GM12878 (cell line): Measurements from ENCODE around the gene TIGAR. TPM values are rescaled to one million over a fixed set of nuclear protein-coding genes. Genes with fewer than 3 reads are reported as not detected.

Experiments
- ATAC-seq: fragments of 200-7000 bp; cut with Tn5 transposase; 3 replicates; pipeline ENCODE4 v1.9.1; 2020; ENCODE audit warnings: mild to moderate bottlenecking, moderate library complexity
- BruUV-seq: library from RNA; stranded (reverse); fragments of 400-500 nt; replicated peaks from 2 replicates; lab custom pipeline; 2021; lab: Mats Ljungman, UMichigan
- CTCF ChIA-PET: fragments of 300-600 bp; sonication (Branson Sonifier 250); formaldehyde crosslinking; extraction: SDS; loops from one replicate; lab custom pipeline; 2021; ENCODE audit warnings: inconsistent platforms; lab: Yijun Ruan, JAX
- POLR2A ChIA-PET: fragments of 350-600 bp; formaldehyde crosslinking; extraction: SDS; loops from one replicate; lab custom pipeline; 2021; ENCODE audit warnings: inconsistent platforms; lab: Charles Lee
- RAD21 ChIA-PET: fragments of 300-600 bp; sonication (Branson Sonifier 250); formaldehyde crosslinking; loops from one replicate; lab custom pipeline; 2023; ENCODE audit warnings: antibody characterized with exemption; ENCODE audit not compliant: unreplicated experiment; lab: Charles Lee
- SMC1A ChIA-PET: fragments of 300-600 bp; sonication (Branson Sonifier 250); formaldehyde crosslinking; loops from one replicate; lab custom pipeline; 2023; ENCODE audit not compliant: unreplicated experiment, uncharacterized antibody; lab: Charles Lee
- DNase-seq: peaks from one replicate; pipeline ENCODE4 v3.0.0-alpha.2; 2011; ENCODE audit warnings: low read depth, low spot score
- FAIRE-seq: peaks from 3 replicates; lab custom pipeline; 2011; peaks lifted over from hg19 to GRCh38; lab: Jason Lieb, UNC
- H2AFZ ChIP-seq: 2 replicates; pipeline ENCODE4 v1.6.0; 2011; ENCODE audit warnings: low read depth, low read length, control low read depth; ENCODE audit not compliant: control insufficient read depth
- H3K27ac ChIP-seq: 2 replicates; pipeline ENCODE4 v1.5.1; 2011; ENCODE audit warnings: control low read depth; ENCODE audit not compliant: control insufficient read depth, insufficient read depth
- H3K27me3 ChIP-seq, 2 experiments: replicated peaks in 1 of 2; 2 replicates each; pipeline versions ENCODE4 v1.6.0 to v1.6.1; 2011; ENCODE audit warnings: low read length in 1 of 2; ENCODE audit not compliant: control insufficient read depth in 2 of 2, insufficient read depth in 2 of 2
- H3K36me3 ChIP-seq, 2 experiments: 2 replicates each; pipeline ENCODE4 v1.5.1; 2011; ENCODE audit warnings: low read length in 1 of 2; ENCODE audit not compliant: control insufficient read depth in 2 of 2, insufficient read depth in 2 of 2
- H3K4me1 ChIP-seq: 2 replicates; pipeline ENCODE4 v1.6.1; 2011; ENCODE audit warnings: mild to moderate bottlenecking, low read length, moderate library complexity, mixed read lengths; ENCODE audit not compliant: control insufficient read depth, insufficient read depth
- H3K4me2 ChIP-seq: 2 replicates; pipeline ENCODE4 v1.6.0; 2011; ENCODE audit warnings: control low read depth; ENCODE audit not compliant: control insufficient read depth, insufficient read depth
- H3K4me3 ChIP-seq: fragments of 200-600 bp; sonication (generic); 2 replicates; pipeline ENCODE4 v1.5.1; 2016
- H3K79me2 ChIP-seq: 2 replicates; pipeline ENCODE4 v1.6.0; 2011; ENCODE audit warnings: low read length; ENCODE audit not compliant: control insufficient read depth, insufficient read depth
- H3K9ac ChIP-seq: 2 replicates; pipeline ENCODE4 v1.8.0; 2011; ENCODE audit warnings: low read length, control low read depth, mixed read lengths; ENCODE audit not compliant: control insufficient read depth, insufficient read depth
- H3K9me3 ChIP-seq: replicated peaks from 3 replicates; pipeline ENCODE4 v1.5.1; 2011; ENCODE audit warnings: mild to moderate bottlenecking, low read length; ENCODE audit not compliant: control insufficient read depth, insufficient read depth
- H4K20me1 ChIP-seq: 2 replicates; pipeline ENCODE4 v1.6.0; 2011; ENCODE audit not compliant: control insufficient read depth, insufficient read depth
- ASH2L ChIP-seq: fragments of 300-600, 200-600 bp; sonication (generic); IDR thresholded peaks from 2 replicates; pipeline ENCODE4 v1.6.1; 2017; ENCODE audit warnings: low read depth, mild to moderate bottlenecking, borderline replicate concordance
- CTCF ChIP-seq, 3 experiments: IDR thresholded peaks in 2 of 3; conservative IDR thresholded peaks in 1 of 3; 2 replicates each; pipeline ENCODE4 v1.5.1; 2011; ENCODE audit warnings: low read depth in 3 of 3, low read length in 3 of 3, mild to moderate bottlenecking in 3 of 3, control low read depth in 2 of 3, moderate library complexity in 2 of 3, inconsistent platforms in 1 of 3, mixed read lengths in 1 of 3; ENCODE audit not compliant: control insufficient read depth in 2 of 3, insufficient read depth in 1 of 3; ENCODE audit errors: extremely low read depth in 1 of 3
- CUX1 ChIP-seq: IDR thresholded peaks from 2 replicates; pipeline ENCODE4 v1.6.1; 2012; ENCODE audit warnings: improper control_type of control experiment, low read depth, low read length; ENCODE audit not compliant: insufficient replicate concordance
- FOXK2 ChIP-seq: fragments of 450-650 bp; IDR thresholded peaks from 2 replicates; pipeline ENCODE4 v1.6.1; 2017; ENCODE audit warnings: mild to moderate bottlenecking, moderate library complexity
- GATAD2B ChIP-seq: fragments of 450-650 bp; conservative IDR thresholded peaks from 2 replicates; pipeline ENCODE4 v1.6.1; 2017; ENCODE audit warnings: low read depth, mild to moderate bottlenecking, moderate library complexity
- MEF2A ChIP-seq: IDR thresholded peaks from 2 replicates; pipeline ENCODE4 v1.6.1; 2011; ENCODE audit warnings: low read depth, mild to moderate bottlenecking, low read length, moderate library complexity; ENCODE audit not compliant: insufficient read depth
- SIX5 ChIP-seq: IDR thresholded peaks from 2 replicates; pipeline ENCODE4 v1.6.1; 2011; ENCODE audit warnings: mild to moderate bottlenecking, low read depth, low read length, moderate library complexity; ENCODE audit not compliant: severe bottlenecking
- SMARCA5 ChIP-seq: fragments of 450-650 bp; IDR thresholded peaks from 2 replicates; pipeline ENCODE4 v1.6.1; 2017; ENCODE audit warnings: mild to moderate bottlenecking
- SMC3 ChIP-seq: IDR thresholded peaks from 2 replicates; pipeline ENCODE4 v1.6.1; 2011; ENCODE audit warnings: low read length, improper control_type of control experiment, borderline replicate concordance
- ZNF592 ChIP-seq: fragments of 450-650 bp; IDR thresholded peaks from 2 replicates; pipeline ENCODE4 v1.6.1; 2017; ENCODE audit warnings: mild to moderate bottlenecking, moderate library complexity
- WGBS: methylation state at CpG from one replicate; pipeline ENCODE4 v1.1.6; 2016; ENCODE audit warnings: low lambda C conversion rate; ENCODE audit not compliant: insufficient replicate concordance, insufficient coverage; ENCODE audit errors: missing lambda C conversion rate; 5-methylcytosine and 5-hydroxymethylcytosine counted together
- in situ Hi-C: fragments of 300-500 bp; cut with MboI; formaldehyde crosslinking; loops from 9 replicates; pipeline ENCODE4 v1.14.3; 2018; ENCODE audit warnings: mixed read lengths
- intact Hi-C: fragments of 100-400 bp; cut with micrococcal nuclease; formaldehyde crosslinking; loops from one replicate; pipeline ENCODE4 v1.14.2; 2022; ENCODE audit not compliant: unreplicated experiment
- polyA plus RNA-seq, 11 experiments: library from polyadenylated mRNA; depleted of rRNA in 4 of 11; unstranded in 6 of 11; stranded (reverse) in 5 of 11; fragments of >200 nt; fragmentation: Nextera tagmentation in 4 of 11; fragmentation: Illumina TruSeq in 1 of 11; extraction: Ambion mirVana in 4 of 11; extraction: Trizol in 1 of 11; gene quantifications; 1 replicate in 1 of 11; 2 replicates in 10 of 11; pipeline versions ENCODE4 v1.2.1 to v1.2.3, GENCODE V29; 2011 to 2016; ENCODE audit warnings: inconsistent platforms in 2 of 11, missing spikeins in 2 of 11, low read depth in 1 of 11
- total RNA-seq, 4 experiments: library from RNA; depleted of rRNA in 3 of 4; stranded (reverse); fragments of >200 nt in 3 of 4; fragmentation: Illumina TruSeq in 1 of 4; extraction: Trizol in 1 of 4; gene quantifications; 2 replicates each; pipeline versions ENCODE4 v1.2.1 to v1.2.3, GENCODE V29; 2013 to 2021

The TIGAR gene
- total and polyA plus RNA-seq, 10 of the 15 experiments (the other 5 are each of a cell fraction or from before 2014, with no cell fraction given) = 7.6 to 45.7 (median 16.5) TPM

- no peak for TF ChIP-seq SMC3
- TF ChIP-seq, all 136 proteins: peak for 0
Measured at GRCh38 chr12:4372653-4373052, 51.6 kb downstream of the TIGAR start (continued).

GRCh38 chr12:4375449-4375848, 54.4 kb downstream of the TIGAR start:
- H3K27me3 ChIP-seq = peaks cover 0 to 2% of the 10 kb centered on the region in 2 experiments; a peak in 2 of 4 replicates
- H3K27ac ChIP-seq = no peak overlapping the region
- no peak overlapping the region for H3K4me2 ChIP-seq
- no peak overlapping the region for H2AFZ ChIP-seq
- H3K4me1 ChIP-seq = no peaks in the 10 kb centered on the region
- no peak overlapping the region for H3K9ac ChIP-seq
- DNase-seq (no peak), ATAC-seq (no peak), FAIRE-seq (no peak)
- H3K4me3 ChIP-seq = no peak overlapping the region
- intact Hi-C loops (no loop called here), in situ Hi-C loops (no loop called here)
- H3K36me3 ChIP-seq = no peaks in the 10 kb centered on the region
- RAD21 ChIA-PET = no interaction called here
- BruUV-seq = no TSS peak
- H3K9me3 ChIP-seq = no peaks in the 10 kb centered on the region; the same call in 2 of the 3 replicates
- no peaks in the 10 kb centered on the region for H3K79me2 ChIP-seq
- WGBS = 52% methylated on average over 6 of the region's 6 CpGs
- POLR2A ChIA-PET = no interaction called here
- SMC1A ChIA-PET = interaction anchor here (0.6 kb wide), 2 partner anchors 69 to 302 kb away, joined by 3 read pairs; no protein-coding TSS in a partner anchor
- CTCF ChIA-PET = no interaction called here
- H4K20me1 ChIP-seq = no peaks in the 10 kb centered on the region
- TF ChIP-seq GATAD2B = no peak
- TF ChIP-seq ZNF592 = no peak
- no peak for TF ChIP-seq CUX1
- TF ChIP-seq ASH2L = no peak
- TF ChIP-seq MEF2A = no peak
- no peak for TF ChIP-seq SMARCA5
- no peak for TF ChIP-seq SIX5
- no peak for TF ChIP-seq FOXK2
- no peak for TF ChIP-seq CTCF (IDR thresholded peaks at IDR 0.05 in 2 of 3, conservative IDR thresholded peaks at IDR 0.05 in 1 of 3; ENCODE audit: control insufficient read depth in 2 of 3, extremely low read depth in 1 of 3, insufficient read depth in 1 of 3, low read depth in 3 of 3, low read length in 3 of 3)
